Ovary (tissue), 3 donors: ENCODE measurements around the gene SORCS2.

Experiments used
- CTCF ChIP-seq, 3 donors: fragments of 450-650 bp in 2 of 3; fragments of 200-600 bp in 1 of 3; IDR thresholded peaks; one replicate each; pipeline versions ENCODE4 v1.5.1 to v1.8.0; 2016 to 2022; ENCODE audit warnings: antibody characterized with exemption in 3 of 3, mild to moderate bottlenecking in 1 of 3
- EP300 ChIP-seq: sonication (generic); formaldehyde crosslinking; IDR thresholded peaks from one replicate; pipeline ENCODE4 v1.6.1; 2017; ENCODE audit warnings: antibody characterized with exemption
- POLR2A ChIP-seq: fragments of 450-650 bp; IDR thresholded peaks from one replicate; pipeline ENCODE4 v1.6.1; 2017; ENCODE audit warnings: antibody characterized with exemption, mild to moderate bottlenecking, moderate library complexity
- donor health status: DM: no; HTN: no; CAD: no.

DNA sequence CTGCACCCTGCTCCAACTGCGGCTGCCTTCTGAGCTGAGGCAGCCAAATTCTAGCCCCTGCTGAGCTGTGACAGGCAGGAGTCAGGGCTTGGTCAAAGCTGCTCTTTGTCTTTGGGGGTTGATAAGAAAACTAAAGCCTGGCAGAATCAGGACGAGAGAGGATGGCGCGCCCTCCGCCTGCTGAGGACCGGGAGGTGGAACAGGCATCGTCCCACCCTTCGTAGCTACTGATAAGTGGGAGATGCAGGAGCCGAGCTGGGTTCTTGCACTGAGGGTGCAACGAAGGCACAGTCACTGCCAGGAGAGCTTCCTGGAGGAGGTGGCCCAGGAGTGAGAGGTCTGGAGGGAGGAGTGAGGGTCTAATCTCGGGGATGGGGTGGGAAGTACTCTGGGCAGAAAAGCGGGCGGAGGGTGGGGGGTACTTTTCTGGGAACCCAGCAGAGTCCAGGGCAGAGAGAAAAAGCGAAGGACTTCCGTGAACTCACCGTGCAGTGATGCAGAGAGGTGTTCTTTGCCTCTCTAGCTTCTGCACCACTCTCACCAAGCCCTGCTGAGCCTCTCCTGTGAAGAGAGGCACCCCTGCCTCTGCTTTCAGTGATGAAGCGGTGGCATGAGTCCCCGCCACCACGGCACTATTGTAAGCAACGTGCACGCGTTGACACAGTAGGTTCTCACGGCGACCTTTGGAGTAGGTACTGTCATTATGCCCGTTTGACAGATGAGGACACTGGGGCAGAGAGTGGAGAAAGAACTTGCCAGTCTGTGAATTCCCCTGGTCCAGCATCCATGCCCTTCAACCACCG, 107.8 kb downstream of the SORCS2 start:
- TF ChIP-seq POLR2A (no peak), CTCF (IDR thresholded peaks at IDR 0.05) (no peak), EP300 (no peak)
